IPS DF 6.9 (cell line): ENCODE data around the gene FGF4.

Experiments
- DNase-seq: peaks from one replicate; pipeline ENCODE4 v3.0.0-alpha.2; 2013; ENCODE audit warnings: low read depth, low spot score
- H3K27ac ChIP-seq: one replicate; pipeline ENCODE4 v1.5.1; 2013; ENCODE audit warnings: low read length, control low read depth
- H3K27me3 ChIP-seq: 2 replicates; pipeline ENCODE4 v1.6.1; 2013; ENCODE audit warnings: mild to moderate bottlenecking, low read length; ENCODE audit not compliant: control insufficient read depth, insufficient read depth
- H3K36me3 ChIP-seq: 2 replicates; pipeline ENCODE4 v1.6.1; 2013; ENCODE audit warnings: low read length; ENCODE audit not compliant: control insufficient read depth, insufficient read depth
- H3K4me1 ChIP-seq: 2 replicates; pipeline ENCODE4 v1.6.1; 2013; ENCODE audit warnings: low read length; ENCODE audit not compliant: control insufficient read depth, insufficient read depth
- H3K4me3 ChIP-seq: 2 replicates; pipeline ENCODE4 v1.5.1; 2013; ENCODE audit warnings: mild to moderate bottlenecking, low read length
- H3K9me3 ChIP-seq: 2 replicates; pipeline ENCODE4 v1.6.1; 2013; ENCODE audit warnings: low read length, inconsistent platforms; ENCODE audit not compliant: control insufficient read depth, insufficient read depth
- WGBS: extraction: QIAGEN DNeasy Blood & Tissue Kit; methylation state at CpG from one replicate; pipeline ENCODE4 v1.1.7; 2013; ENCODE audit warnings: mixed read lengths, missing lambda C conversion rate; ENCODE audit not compliant: insufficient read length, insufficient coverage; 5-methylcytosine and 5-hydroxymethylcytosine counted together

FGF4 gene

DNA sequence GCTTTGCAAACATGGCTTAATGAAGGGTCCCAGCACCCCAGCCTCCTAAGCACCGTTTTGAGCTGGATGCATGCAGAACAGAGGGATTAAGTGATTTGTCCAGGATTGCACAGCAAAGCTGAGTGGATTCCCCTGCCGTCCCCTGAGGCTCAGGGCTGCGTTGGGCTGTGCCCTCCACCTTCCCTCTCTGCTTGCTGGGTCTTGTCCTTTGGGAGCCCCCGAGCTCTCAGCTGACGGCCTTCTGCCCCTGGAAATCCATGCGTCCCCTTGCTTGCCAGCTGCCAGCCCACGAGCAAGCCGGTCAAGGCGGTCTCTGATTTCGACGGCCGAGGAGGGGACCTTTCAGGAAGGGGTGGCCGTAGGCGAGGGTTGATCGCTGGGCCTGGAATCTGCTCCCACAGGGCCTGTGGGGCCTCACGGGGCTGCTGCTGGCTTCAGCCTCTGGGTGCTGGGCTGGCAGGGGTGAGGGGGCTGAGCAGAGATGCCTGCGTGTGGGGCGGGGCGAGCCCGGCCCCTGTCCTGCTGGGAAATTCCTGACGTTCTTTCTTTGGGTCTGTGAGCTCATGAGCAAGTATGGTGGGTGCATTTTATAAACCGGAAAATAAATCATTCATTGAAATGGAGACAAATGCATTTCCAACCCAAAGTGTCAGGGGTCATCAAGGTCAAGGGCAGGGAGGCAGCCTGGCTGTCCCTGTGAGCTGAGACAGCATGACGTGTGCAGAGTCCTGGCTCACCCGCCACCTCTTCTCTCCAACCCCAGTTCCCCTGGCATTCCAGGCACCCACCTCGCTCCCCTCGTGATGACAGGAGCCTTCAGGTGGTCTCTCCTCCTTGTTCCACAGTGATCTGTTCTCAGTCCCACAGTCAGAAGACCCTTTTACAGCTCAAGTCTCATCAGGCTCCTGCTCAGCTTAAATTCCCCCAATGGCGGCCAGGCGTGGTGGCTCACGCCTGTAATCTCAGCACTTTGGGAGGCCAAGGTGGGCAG, 28.1 kb downstream of the FGF4 start:
- Histone ChIP-seq H3K27ac (no peak overlapping the region), H3K4me3 (no peak overlapping the region), H3K36me3 (no peaks in the 10 kb centered on the region), H3K27me3 (no peaks in the 10 kb centered on the region), H3K9me3 (no peaks in the 10 kb centered on the region), H3K4me1 (peaks cover 6% of the 10 kb centered on the region)
- WGBS = no CpG with 5 or more reads among the region's 29 CpGs
- DNase-seq = no peak

DNA sequence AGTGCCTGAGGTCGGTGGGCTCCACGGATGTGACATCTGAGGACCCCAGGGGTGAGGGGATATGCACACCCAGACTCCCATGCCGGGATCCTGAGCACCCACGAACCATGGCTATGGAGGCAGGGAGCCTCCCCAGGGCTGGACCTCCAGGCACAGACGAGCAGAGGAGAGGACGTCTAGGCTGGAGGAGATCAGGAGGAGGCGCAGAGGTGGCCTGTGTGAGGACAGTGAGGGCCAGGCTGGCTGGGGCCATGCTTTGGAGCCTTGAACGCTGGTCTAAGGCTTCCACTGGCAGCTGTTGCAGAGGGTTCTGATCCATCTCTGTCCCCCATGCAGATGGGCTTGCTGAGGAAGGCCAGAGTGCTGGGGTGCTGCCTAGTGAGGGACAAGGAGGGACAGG, 29.0 kb downstream of the FGF4 start:
- whole genome bisulfite sequencing = no CpG with 5 or more reads among the region's 8 CpGs
- H3K27ac ChIP-seq = no peak overlapping the region
- no peaks in the 10 kb centered on the region for H3K9me3 ChIP-seq
- peaks cover 6% of the 10 kb centered on the region for H3K4me1 ChIP-seq
- no peak for DNase-seq
- no peaks in the 10 kb centered on the region for H3K27me3 ChIP-seq
- H3K36me3 ChIP-seq = no peaks in the 10 kb centered on the region
- H3K4me3 ChIP-seq = no peak overlapping the region

DNA sequence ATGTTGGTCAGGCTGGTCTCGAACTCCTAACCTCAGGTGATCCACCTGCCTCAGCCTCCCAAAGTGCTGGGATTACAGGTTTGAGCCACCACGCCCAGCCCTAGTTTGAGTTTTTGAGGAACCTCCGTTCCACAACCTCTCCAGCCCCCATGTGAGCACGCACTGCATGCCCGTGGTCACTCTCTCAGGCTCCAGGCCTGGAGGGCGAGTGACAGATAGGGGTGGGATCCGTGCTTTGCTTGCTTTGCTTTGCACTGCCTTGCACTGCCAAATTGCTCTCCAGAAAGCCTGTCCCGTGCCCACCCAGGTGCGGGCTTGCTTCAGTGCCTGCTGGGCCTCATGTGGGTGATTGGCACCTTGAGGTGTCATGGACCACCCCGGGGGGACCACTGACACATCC, 29.9 kb downstream of the FGF4 start:
- H3K9me3 ChIP-seq = no peaks in the 10 kb centered on the region
- no peaks in the 10 kb centered on the region for H3K27me3 ChIP-seq
- H3K4me1 ChIP-seq = peaks cover 5% of the 10 kb centered on the region
- no peak overlapping the region for H3K27ac ChIP-seq
- no peak for DNase-seq
- no CpG with 5 or more reads among the region's 10 CpGs for WGBS
- no peak overlapping the region for H3K4me3 ChIP-seq
- no peaks in the 10 kb centered on the region for H3K36me3 ChIP-seq

DNA sequence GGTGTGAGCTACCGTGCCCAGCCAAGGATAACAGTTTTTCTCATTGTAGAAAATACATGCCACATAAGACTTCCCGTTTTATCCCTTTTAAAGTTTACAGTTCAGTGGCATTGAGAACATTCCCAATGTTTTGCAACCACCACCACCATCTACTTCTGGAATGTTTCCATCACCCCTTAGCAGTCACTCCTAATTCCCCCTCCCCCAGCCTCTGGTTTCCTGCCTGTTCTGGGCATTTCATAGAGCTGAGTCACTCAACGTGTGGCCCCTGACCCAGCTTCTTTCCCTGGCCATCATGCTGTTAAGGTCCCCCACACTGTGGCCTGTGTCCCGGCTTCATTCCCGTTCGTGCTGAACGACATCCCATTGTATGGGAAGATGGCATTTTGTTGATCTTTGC, 30.7 kb downstream of the FGF4 start:
- no peak overlapping the region for H3K4me3 ChIP-seq
- H3K4me1 ChIP-seq = peaks cover 4% of the 10 kb centered on the region; the same call in 1 of the 2 replicates
- no peaks in the 10 kb centered on the region for H3K9me3 ChIP-seq
- no peak overlapping the region for H3K27ac ChIP-seq
- WGBS = no CpG with 5 or more reads among the region's 7 CpGs
- H3K36me3 ChIP-seq = no peaks in the 10 kb centered on the region
- DNase-seq = no peak
- H3K27me3 ChIP-seq = no peaks in the 10 kb centered on the region

DNA sequence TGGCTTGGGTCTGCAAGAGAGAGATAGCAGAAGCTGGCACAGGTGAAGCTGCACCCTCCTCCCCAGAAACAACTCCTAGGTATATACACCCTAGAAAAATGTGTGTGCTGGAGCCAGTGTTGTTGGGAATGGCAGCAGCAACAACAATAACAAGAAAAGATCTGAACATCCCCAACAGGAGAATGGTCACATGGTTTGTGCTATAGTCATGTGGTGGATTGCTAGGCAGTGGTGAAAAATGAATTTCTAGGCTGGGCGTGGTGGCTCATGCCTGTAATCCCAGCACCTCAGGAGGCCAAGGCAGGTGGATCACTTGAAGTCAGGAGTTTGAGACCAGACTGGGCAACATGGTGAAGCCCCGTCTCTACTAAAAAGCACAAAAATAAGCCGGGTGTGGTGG, 40.3 kb downstream of the FGF4 start:
- no peak for DNase-seq
- no CpG with 5 or more reads among the region's 3 CpGs for whole genome bisulfite sequencing
- Histone ChIP-seq H3K27ac (no peak overlapping the region), H3K4me1 (no peaks in the 10 kb centered on the region), H3K27me3 (no peaks in the 10 kb centered on the region), H3K9me3 (no peaks in the 10 kb centered on the region; the same call in 1 of the 2 replicates), H3K4me3 (no peak overlapping the region), H3K36me3 (no peaks in the 10 kb centered on the region)

DNA sequence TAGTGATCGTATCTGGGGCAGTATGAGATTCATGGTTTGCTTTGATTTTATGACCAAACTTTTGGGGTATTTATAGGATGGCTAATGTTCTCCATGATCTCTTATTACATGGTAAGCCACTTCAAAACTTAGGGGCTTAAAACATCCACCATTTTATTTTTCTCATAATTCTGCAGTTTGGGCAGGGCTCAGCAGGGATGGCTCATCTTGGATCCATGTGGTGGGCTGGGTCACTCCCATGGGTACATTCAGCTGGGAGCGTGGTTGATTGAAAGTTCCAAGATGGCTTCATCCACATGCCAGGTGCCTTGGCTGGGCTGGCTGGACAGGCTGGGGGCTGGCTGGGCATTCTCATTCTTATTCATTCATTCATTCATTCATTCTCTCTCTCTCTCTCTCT, 40.8 kb downstream of the FGF4 start:
- no CpG with 5 or more reads among the region's 2 CpGs for WGBS
- Histone ChIP-seq H3K9me3 (no peaks in the 10 kb centered on the region; the same call in 1 of the 2 replicates), H3K27me3 (no peaks in the 10 kb centered on the region), H3K36me3 (no peaks in the 10 kb centered on the region), H3K4me3 (no peak overlapping the region), H3K4me1 (no peaks in the 10 kb centered on the region), H3K27ac (no peak overlapping the region)
- no peak for DNase-seq

DNA sequence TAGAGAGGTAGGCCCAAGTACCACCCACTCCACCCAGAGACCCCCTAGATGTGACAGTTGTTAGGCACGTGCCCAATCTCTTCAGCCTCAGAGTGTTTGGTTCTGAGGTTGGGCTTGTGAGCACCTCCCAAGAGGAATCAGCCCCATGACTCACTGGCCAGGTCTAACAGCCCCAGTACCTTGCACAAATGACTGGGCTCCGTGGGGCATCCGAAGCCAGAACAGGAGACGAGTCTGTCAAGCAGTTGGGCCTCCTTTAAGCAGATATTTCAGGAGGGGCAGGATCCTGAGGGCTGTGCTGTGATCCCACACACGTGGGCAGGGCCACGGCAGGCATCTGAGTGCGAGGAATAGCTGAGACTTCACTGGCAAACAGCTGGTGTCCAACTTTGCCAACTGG, 42.2 kb downstream of the FGF4 start:
- Histone ChIP-seq H3K27ac (no peak overlapping the region), H3K36me3 (no peaks in the 10 kb centered on the region), H3K4me1 (no peaks in the 10 kb centered on the region), H3K27me3 (no peaks in the 10 kb centered on the region), H3K4me3 (no peak overlapping the region), H3K9me3 (no peaks in the 10 kb centered on the region; the same call in 1 of the 2 replicates)
- WGBS = no CpG with 5 or more reads among the region's 7 CpGs
- DNase-seq = no peak

DNA sequence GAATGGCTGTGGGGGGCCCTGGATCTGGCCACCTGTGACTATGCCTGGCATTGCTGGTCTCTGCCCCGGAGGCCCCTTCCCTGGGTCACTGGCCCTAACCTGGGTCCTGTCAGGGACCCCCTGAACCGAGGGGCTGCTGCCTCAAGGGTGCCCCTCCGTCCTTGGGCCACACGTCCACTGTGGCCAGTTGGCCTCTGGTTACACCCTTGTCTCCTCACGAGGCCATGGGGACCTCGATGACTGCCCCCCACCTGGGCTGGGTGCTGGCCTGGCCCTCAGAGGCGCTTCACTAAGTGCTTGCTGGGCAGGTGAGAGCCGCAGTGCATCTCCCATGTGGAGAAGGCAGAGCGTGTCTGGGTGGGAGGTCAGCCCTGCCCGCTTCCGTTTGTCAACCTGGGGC, 44.0 kb downstream of the FGF4 start:
- no CpG with 5 or more reads among the region's 11 CpGs for WGBS

DNA sequence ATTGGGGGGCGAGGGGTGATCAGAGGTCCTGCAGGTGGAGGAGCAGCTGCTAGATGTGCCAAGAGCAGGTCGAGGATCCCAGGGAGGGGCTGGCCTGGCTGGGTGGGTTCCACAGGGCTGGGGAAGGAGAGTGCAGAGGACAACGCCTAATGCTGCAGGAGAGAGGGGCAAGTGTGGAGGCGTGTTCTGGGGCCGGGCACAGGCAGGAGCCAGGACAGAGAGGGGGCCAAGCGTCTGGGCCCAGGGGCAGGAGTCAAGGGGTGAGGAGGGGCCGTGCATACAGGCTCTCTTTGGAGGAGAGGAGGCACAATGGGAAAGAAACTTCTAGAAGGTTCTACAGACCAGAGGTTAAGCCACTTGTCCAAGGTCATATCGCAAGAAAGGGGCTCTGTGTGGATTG, 44.6 kb downstream of the FGF4 start:
- no peaks in the 10 kb centered on the region for H3K4me1 ChIP-seq
- H3K27ac ChIP-seq = no peak overlapping the region
- DNase-seq = no peak
- no peaks in the 10 kb centered on the region for H3K27me3 ChIP-seq
- no CpG with 5 or more reads among the region's 8 CpGs for WGBS
- H3K4me3 ChIP-seq = no peak overlapping the region
- no peaks in the 10 kb centered on the region for H3K36me3 ChIP-seq
- no peaks in the 10 kb centered on the region; the same call in 1 of the 2 replicates for H3K9me3 ChIP-seq

More for the DNA sequence above, 44.0 kb downstream of the FGF4 start:
- H3K36me3 ChIP-seq = no peaks in the 10 kb centered on the region
- DNase-seq = no peak
- H3K4me3 ChIP-seq = no peak overlapping the region
- H3K9me3 ChIP-seq = no peaks in the 10 kb centered on the region; the same call in 1 of the 2 replicates
- H3K27ac ChIP-seq = no peak overlapping the region
- H3K4me1 ChIP-seq = no peaks in the 10 kb centered on the region
- H3K27me3 ChIP-seq = no peaks in the 10 kb centered on the region

DNA sequence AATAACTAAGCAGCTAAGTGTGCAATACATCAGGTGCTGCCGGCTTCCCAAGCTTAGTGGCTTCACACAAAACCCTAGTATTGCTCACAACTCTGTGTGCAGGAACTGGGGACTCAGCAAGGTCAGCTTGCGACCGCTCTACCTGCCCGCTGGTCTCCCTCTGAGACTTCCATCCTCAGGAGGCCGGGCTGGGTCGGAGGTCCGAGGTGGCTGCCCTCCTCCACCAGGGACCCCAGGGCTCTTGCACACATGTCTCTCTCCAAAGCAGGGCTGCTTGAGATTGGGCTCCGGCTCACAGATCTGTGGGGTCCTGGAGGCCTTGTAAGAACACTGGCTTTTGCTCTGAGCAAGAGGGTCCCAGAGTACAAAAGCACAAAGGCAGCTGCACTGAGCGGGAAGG, 45.9 kb downstream of the FGF4 start:
- WGBS = no CpG with 5 or more reads among the region's 9 CpGs

More for the DNA sequence above, 45.9 kb downstream of the FGF4 start:
- Histone ChIP-seq H3K36me3 (no peaks in the 10 kb centered on the region), H3K9me3 (no peaks in the 10 kb centered on the region; the same call in 1 of the 2 replicates), H3K4me3 (no peak overlapping the region), H3K27ac (no peak overlapping the region), H3K4me1 (no peaks in the 10 kb centered on the region), H3K27me3 (no peaks in the 10 kb centered on the region)
- no peak for DNase-seq
